Neural progenitor cell (in vitro differentiated cells): ENCODE measurements around the gene KRT40. TPM values are rescaled to one million over a fixed set of nuclear protein-coding genes. Genes with fewer than 3 reads are reported as not detected.

ENCODE experiments used
- DNase-seq: peaks from one replicate; pipeline ENCODE4 v3.0.0-alpha.2; 2016; ENCODE audit warnings: low spot score
- H2AFZ ChIP-seq: fragments of 200-600 bp; sonication (generic); replicated peaks from 2 replicates; pipeline ENCODE4 v1.6.1; 2016; ENCODE audit warnings: antibody characterized with exemption
- H3F3A ChIP-seq: fragments of 200-600 bp; sonication (generic); 2 replicates; pipeline ENCODE4 v1.6.1; 2016; ENCODE audit warnings: antibody characterized with exemption, low read depth
- H3K27ac ChIP-seq: fragments of 200-600 bp; sonication (generic); 2 replicates; pipeline ENCODE4 v1.5.1; 2016; ENCODE audit warnings: mild to moderate bottlenecking
- H3K27me3 ChIP-seq: fragments of 200-600 bp; sonication (generic); 2 replicates; pipeline ENCODE4 v1.6.1; 2016; ENCODE audit warnings: mild to moderate bottlenecking, moderate library complexity
- H3K36me3 ChIP-seq: fragments of 200-600 bp; sonication (generic); 2 replicates; pipeline ENCODE4 v1.5.1; 2016
- H3K4me1 ChIP-seq: fragments of 200-600 bp; sonication (generic); 2 replicates; pipeline ENCODE4 v1.6.1; 2016; ENCODE audit warnings: mixed run types
- H3K4me2 ChIP-seq: fragments of 200-600 bp; sonication (generic); 2 replicates; pipeline ENCODE4 v1.6.1; 2016
- H3K4me3 ChIP-seq: fragments of 200-600 bp; sonication (generic); 2 replicates; pipeline ENCODE4 v1.5.1; 2016
- H3K79me2 ChIP-seq: fragments of 200-600 bp; sonication (generic); 2 replicates; pipeline ENCODE4 v1.6.1; 2016; ENCODE audit warnings: low read depth
- H3K9ac ChIP-seq: fragments of 200-600 bp; sonication (generic); 2 replicates; pipeline ENCODE4 v1.6.1; 2016
- H3K9me3 ChIP-seq: fragments of 200-600 bp; sonication (generic); 2 replicates; pipeline ENCODE4 v1.5.1; 2016; ENCODE audit warnings: low read depth
- H4K20me1 ChIP-seq: fragments of 200-600 bp; sonication (generic); 2 replicates; pipeline ENCODE4 v1.6.1; 2016; ENCODE audit warnings: low read depth
- H3K27ac Mint-ChIP-seq: 3 replicates; pipeline ENCODE4 v1.8.0; 2021; ENCODE audit warnings: mixed read lengths
- H3K27me3 Mint-ChIP-seq: 2 replicates; pipeline ENCODE4 v1.8.0; 2022; ENCODE audit warnings: low read depth, mild to moderate bottlenecking, inconsistent platforms, moderate library complexity, mixed read lengths; ENCODE audit not compliant: insufficient read depth
- H3K36me3 Mint-ChIP-seq: 3 replicates; pipeline ENCODE4 v1.8.0; 2021; ENCODE audit warnings: mixed read lengths
- H3K4me1 Mint-ChIP-seq: 3 replicates; pipeline ENCODE4 v1.8.0; 2021; ENCODE audit warnings: mixed read lengths
- H3K4me3 Mint-ChIP-seq: 3 replicates; pipeline ENCODE4 v1.8.0; 2021; ENCODE audit warnings: mild to moderate bottlenecking, moderate library complexity, mixed read lengths
- H3K9me3 Mint-ChIP-seq: 3 replicates; pipeline ENCODE4 v1.8.0; 2020; ENCODE audit warnings: mixed read lengths
- CTCF ChIP-seq: fragments of 200-600 bp; sonication (generic); IDR thresholded peaks from 2 replicates; pipeline ENCODE4 v1.5.1; 2017; ENCODE audit warnings: antibody characterized with exemption, mild to moderate bottlenecking
- EZH2 ChIP-seq: fragments of 200-600 bp; sonication (generic); IDR thresholded peaks from 2 replicates; pipeline ENCODE4 v1.6.1; 2017; ENCODE audit warnings: antibody characterized with exemption, mild to moderate bottlenecking, moderate library complexity
- EZH2phosphoT487 ChIP-seq: fragments of 200-600 bp; sonication (generic); IDR thresholded peaks from 2 replicates; pipeline ENCODE4 v1.6.1; 2017; ENCODE audit warnings: antibody characterized with exemption
- total RNA-seq: library from RNA; depleted of rRNA; stranded (reverse); fragments of >200 nt; gene quantifications from 2 replicates; pipeline ENCODE4 v1.2.3, GENCODE V29; 2015; ENCODE audit warnings: low replicate concordance

Gene KRT40
- total RNA-seq, 1 donor from 2014 or later = not detected

GRCh38 chr17:40947929-40948328 lies 36.2 kb downstream of the KRT40 start:
- Mint-ChIP-seq H3K27me3 (peaks cover 4% of the 10 kb centered on the region), H3K4me3 (no peak overlapping the region), H3K36me3 (no peaks in the 10 kb centered on the region), H3K27ac (no peak overlapping the region), H3K9me3 (no peaks in the 10 kb centered on the region), H3K4me1 (peaks cover 9% of the 10 kb centered on the region)
- H4K20me1 ChIP-seq = no peaks in the 10 kb centered on the region
- H3K27me3 ChIP-seq = no peaks in the 10 kb centered on the region
- no peak overlapping the region for H3K9ac ChIP-seq
- DNase-seq = no peak
- peaks cover 22% of the 10 kb centered on the region for H3F3A ChIP-seq
- H2AFZ ChIP-seq = no peak overlapping the region
- no peaks in the 10 kb centered on the region for H3K9me3 ChIP-seq
- no peak overlapping the region for H3K27ac ChIP-seq
- H3K4me2 ChIP-seq = no peak overlapping the region
- peaks cover 43% of the 10 kb centered on the region for H3K4me1 ChIP-seq
- H3K4me3 ChIP-seq = no peak overlapping the region
- no peaks in the 10 kb centered on the region for H3K36me3 ChIP-seq
- no peaks in the 10 kb centered on the region for H3K79me2 ChIP-seq
- TF ChIP-seq CTCF (no peak), EZH2 (no peak), EZH2phosphoT487 (no peak)

GRCh38 chr17:40945414-40945813 lies 38.7 kb downstream of the KRT40 start:
- H3K4me3 ChIP-seq = no peak overlapping the region
- Mint-ChIP-seq H3K4me3 (no peak overlapping the region), H3K27ac (no peak overlapping the region), H3K27me3 (peaks cover 4% of the 10 kb centered on the region), H3K4me1 (peaks cover 9% of the 10 kb centered on the region), H3K9me3 (no peaks in the 10 kb centered on the region), H3K36me3 (no peaks in the 10 kb centered on the region)
- peaks cover 46% of the 10 kb centered on the region for H3K4me1 ChIP-seq
- peak; percentile 31 for DNase-seq
- H3K27ac ChIP-seq = no peak overlapping the region
- no peak overlapping the region for H2AFZ ChIP-seq
- no peaks in the 10 kb centered on the region for H3K79me2 ChIP-seq
- no peaks in the 10 kb centered on the region for H3K27me3 ChIP-seq
- peaks cover 22% of the 10 kb centered on the region for H3F3A ChIP-seq
- no peak overlapping the region for H3K4me2 ChIP-seq
- H3K9me3 ChIP-seq = no peaks in the 10 kb centered on the region
- no peak overlapping the region for H3K9ac ChIP-seq
- H3K36me3 ChIP-seq = no peaks in the 10 kb centered on the region
- H4K20me1 ChIP-seq = no peaks in the 10 kb centered on the region
- TF ChIP-seq EZH2 (no peak), EZH2phosphoT487 (no peak), CTCF (no peak)

GRCh38 chr17:40944531-40944930 lies 39.6 kb downstream of the KRT40 start:
- Mint-ChIP-seq H3K27me3 (peaks cover 4% of the 10 kb centered on the region), H3K36me3 (no peaks in the 10 kb centered on the region), H3K27ac (no peak overlapping the region), H3K4me1 (peaks cover 6% of the 10 kb centered on the region), H3K4me3 (no peak overlapping the region), H3K9me3 (no peaks in the 10 kb centered on the region)
- no peak overlapping the region for H2AFZ ChIP-seq
- no peaks in the 10 kb centered on the region for H4K20me1 ChIP-seq
- TF ChIP-seq CTCF = no peak
- no peak for TF ChIP-seq EZH2phosphoT487
- H3K9me3 ChIP-seq = no peaks in the 10 kb centered on the region
- no peak overlapping the region for H3K4me2 ChIP-seq
- H3K27me3 ChIP-seq = no peaks in the 10 kb centered on the region
- H3K27ac ChIP-seq = peak overlapping the region; percentile 39
- no peak overlapping the region for H3K9ac ChIP-seq
- H3K4me3 ChIP-seq = no peak overlapping the region
- H3K4me1 ChIP-seq = peaks cover 45% of the 10 kb centered on the region
- DNase-seq = no peak
- H3K36me3 ChIP-seq = no peaks in the 10 kb centered on the region
- H3K79me2 ChIP-seq = no peaks in the 10 kb centered on the region
- peaks cover 18% of the 10 kb centered on the region for H3F3A ChIP-seq
